GM12878 (cell line): ENCODE data around the gene ELK3. TPM values are rescaled to one million over a fixed set of nuclear protein-coding genes. Genes with fewer than 3 reads are reported as not detected.

Experiments
- ATAC-seq: fragments of 200-7000 bp; cut with Tn5 transposase; 3 replicates; pipeline ENCODE4 v1.9.1; 2020; ENCODE audit warnings: mild to moderate bottlenecking, moderate library complexity
- BruUV-seq: library from RNA; stranded (reverse); fragments of 400-500 nt; replicated peaks from 2 replicates; lab custom pipeline; 2021; lab: Mats Ljungman, UMichigan
- CTCF ChIA-PET: fragments of 300-600 bp; sonication (Branson Sonifier 250); formaldehyde crosslinking; extraction: SDS; loops from one replicate; lab custom pipeline; 2021; ENCODE audit warnings: inconsistent platforms; lab: Yijun Ruan, JAX
- POLR2A ChIA-PET: fragments of 350-600 bp; formaldehyde crosslinking; extraction: SDS; loops from one replicate; lab custom pipeline; 2021; ENCODE audit warnings: inconsistent platforms; lab: Charles Lee
- RAD21 ChIA-PET: fragments of 300-600 bp; sonication (Branson Sonifier 250); formaldehyde crosslinking; loops from one replicate; lab custom pipeline; 2023; ENCODE audit warnings: antibody characterized with exemption; ENCODE audit not compliant: unreplicated experiment; lab: Charles Lee
- SMC1A ChIA-PET: fragments of 300-600 bp; sonication (Branson Sonifier 250); formaldehyde crosslinking; loops from one replicate; lab custom pipeline; 2023; ENCODE audit not compliant: unreplicated experiment, uncharacterized antibody; lab: Charles Lee
- DNase-seq: peaks from one replicate; pipeline ENCODE4 v3.0.0-alpha.2; 2011; ENCODE audit warnings: low read depth, low spot score
- FAIRE-seq: peaks from 3 replicates; lab custom pipeline; 2011; peaks lifted over from hg19 to GRCh38; lab: Jason Lieb, UNC
- H2AFZ ChIP-seq: 2 replicates; pipeline ENCODE4 v1.6.0; 2011; ENCODE audit warnings: low read depth, low read length, control low read depth; ENCODE audit not compliant: control insufficient read depth
- H3K27ac ChIP-seq: 2 replicates; pipeline ENCODE4 v1.5.1; 2011; ENCODE audit warnings: control low read depth; ENCODE audit not compliant: control insufficient read depth, insufficient read depth
- H3K27me3 ChIP-seq, 2 experiments: replicated peaks in 1 of 2; 2 replicates each; pipeline versions ENCODE4 v1.6.0 to v1.6.1; 2011; ENCODE audit warnings: low read length in 1 of 2; ENCODE audit not compliant: control insufficient read depth in 2 of 2, insufficient read depth in 2 of 2
- H3K36me3 ChIP-seq, 2 experiments: 2 replicates each; pipeline ENCODE4 v1.5.1; 2011; ENCODE audit warnings: low read length in 1 of 2; ENCODE audit not compliant: control insufficient read depth in 2 of 2, insufficient read depth in 2 of 2
- H3K4me1 ChIP-seq: 2 replicates; pipeline ENCODE4 v1.6.1; 2011; ENCODE audit warnings: mild to moderate bottlenecking, low read length, moderate library complexity, mixed read lengths; ENCODE audit not compliant: control insufficient read depth, insufficient read depth
- H3K4me2 ChIP-seq: 2 replicates; pipeline ENCODE4 v1.6.0; 2011; ENCODE audit warnings: control low read depth; ENCODE audit not compliant: control insufficient read depth, insufficient read depth
- H3K4me3 ChIP-seq: fragments of 200-600 bp; sonication (generic); 2 replicates; pipeline ENCODE4 v1.5.1; 2016
- H3K79me2 ChIP-seq: 2 replicates; pipeline ENCODE4 v1.6.0; 2011; ENCODE audit warnings: low read length; ENCODE audit not compliant: control insufficient read depth, insufficient read depth
- H3K9ac ChIP-seq: 2 replicates; pipeline ENCODE4 v1.8.0; 2011; ENCODE audit warnings: low read length, control low read depth, mixed read lengths; ENCODE audit not compliant: control insufficient read depth, insufficient read depth
- H3K9me3 ChIP-seq: replicated peaks from 3 replicates; pipeline ENCODE4 v1.5.1; 2011; ENCODE audit warnings: mild to moderate bottlenecking, low read length; ENCODE audit not compliant: control insufficient read depth, insufficient read depth
- H4K20me1 ChIP-seq: 2 replicates; pipeline ENCODE4 v1.6.0; 2011; ENCODE audit not compliant: control insufficient read depth, insufficient read depth
- CHD4 ChIP-seq: fragments of 200-600 bp; sonication (generic); IDR thresholded peaks from 2 replicates; pipeline ENCODE4 v1.6.1; 2016; ENCODE audit warnings: mild to moderate bottlenecking
- ETV6 ChIP-seq, 2 experiments: fragments of 450-650 bp in 1 of 2; IDR thresholded peaks in 1 of 2; conservative IDR thresholded peaks in 1 of 2; 2 replicates each; pipeline ENCODE4 v1.6.1; 2014; ENCODE audit warnings: antibody characterized with exemption in 1 of 2, borderline replicate concordance in 1 of 2, low read depth in 1 of 2, mild to moderate bottlenecking in 1 of 2, moderate library complexity in 1 of 2
- GATAD2B ChIP-seq: fragments of 450-650 bp; conservative IDR thresholded peaks from 2 replicates; pipeline ENCODE4 v1.6.1; 2017; ENCODE audit warnings: low read depth, mild to moderate bottlenecking, moderate library complexity
- JUNB ChIP-seq: IDR thresholded peaks from 2 replicates; pipeline ENCODE4 v1.6.1; 2016; ENCODE audit warnings: antibody characterized with exemption, mild to moderate bottlenecking
- KAT2A ChIP-seq: conservative IDR thresholded peaks from 2 replicates; pipeline ENCODE4 v1.6.1; 2011; ENCODE audit warnings: low read depth, low read length; ENCODE audit not compliant: control insufficient read depth
- MTA2 ChIP-seq: fragments of 450-650 bp; IDR thresholded peaks from 2 replicates; pipeline ENCODE4 v1.6.1; 2016; ENCODE audit warnings: low read depth, mild to moderate bottlenecking, moderate library complexity
- SREBF1 ChIP-seq: IDR thresholded peaks from 2 replicates; pipeline ENCODE4 v1.6.1; 2012; ENCODE audit warnings: mild to moderate bottlenecking, low read length
- TCF7 ChIP-seq: IDR thresholded peaks from 2 replicates; pipeline ENCODE4 v1.6.1; 2014; ENCODE audit warnings: antibody characterized with exemption, borderline replicate concordance
- ZBTB40 ChIP-seq: fragments of 450-650 bp; IDR thresholded peaks from 2 replicates; pipeline ENCODE4 v1.6.1; 2016; ENCODE audit warnings: mild to moderate bottlenecking, moderate library complexity, borderline replicate concordance
- WGBS: methylation state at CpG from one replicate; pipeline ENCODE4 v1.1.6; 2016; ENCODE audit warnings: low lambda C conversion rate; ENCODE audit not compliant: insufficient replicate concordance, insufficient coverage; ENCODE audit errors: missing lambda C conversion rate; 5-methylcytosine and 5-hydroxymethylcytosine counted together
- in situ Hi-C: fragments of 300-500 bp; cut with MboI; formaldehyde crosslinking; loops from 9 replicates; pipeline ENCODE4 v1.14.3; 2018; ENCODE audit warnings: mixed read lengths
- intact Hi-C: fragments of 100-400 bp; cut with micrococcal nuclease; formaldehyde crosslinking; loops from one replicate; pipeline ENCODE4 v1.14.2; 2022; ENCODE audit not compliant: unreplicated experiment
- polyA plus RNA-seq, 11 experiments: library from polyadenylated mRNA; depleted of rRNA in 4 of 11; unstranded in 6 of 11; stranded (reverse) in 5 of 11; fragments of >200 nt; fragmentation: Nextera tagmentation in 4 of 11; fragmentation: Illumina TruSeq in 1 of 11; extraction: Ambion mirVana in 4 of 11; extraction: Trizol in 1 of 11; gene quantifications; 1 replicate in 1 of 11; 2 replicates in 10 of 11; pipeline versions ENCODE4 v1.2.1 to v1.2.3, GENCODE V29; 2011 to 2016; ENCODE audit warnings: inconsistent platforms in 2 of 11, missing spikeins in 2 of 11, low read depth in 1 of 11
- total RNA-seq, 4 experiments: library from RNA; depleted of rRNA in 3 of 4; stranded (reverse); fragments of >200 nt in 3 of 4; fragmentation: Illumina TruSeq in 1 of 4; extraction: Trizol in 1 of 4; gene quantifications; 2 replicates each; pipeline versions ENCODE4 v1.2.1 to v1.2.3, GENCODE V29; 2013 to 2021

The ELK3 gene
- total and polyA plus RNA-seq, 10 of the 15 experiments (the other 5 are each of a cell fraction or from before 2014, with no cell fraction given): 0.37 to 4.8 (median 0.88) TPM

GRCh38 chr12:96263449-96263902 lies 69.3 kb downstream of the ELK3 start:
- Histone ChIP-seq H3K27me3 (no peaks in the 10 kb centered on the region), H3K36me3 (peaks cover 2 to 9% of the 10 kb centered on the region in 2 experiments; a peak in 3 of 4 replicates), H2AFZ (no peak overlapping the region), H3K27ac (no peak overlapping the region), H3K9ac (no peak overlapping the region), H3K79me2 (no peaks in the 10 kb centered on the region), H3K9me3 (no peaks in the 10 kb centered on the region), H3K4me3 (no peak overlapping the region), H3K4me1 (no peaks in the 10 kb centered on the region), H3K4me2 (no peak overlapping the region), H4K20me1 (no peaks in the 10 kb centered on the region)
- RAD21 ChIA-PET: no interaction called here
- no TSS peak for BruUV-seq
- WGBS: 82% methylated on average over 11 of the region's 11 CpGs
- POLR2A ChIA-PET: interaction anchor here (1.0 kb wide), 1 partner anchor 9 kb away, joined by 3 read pairs; no protein-coding TSS in a partner anchor
- intact Hi-C loops (no loop called here), in situ Hi-C loops (no loop called here)
- no peak for TF ChIP-seq KAT2A
- SMC1A ChIA-PET: interaction anchor here (1.0 to 1.6 kb wide), 6 partner anchors 9 to 265 kb away, joined by 3 to 5 read pairs (median 3); no protein-coding TSS in a partner anchor
- FAIRE-seq (no peak), DNase-seq (no peak), ATAC-seq (no peak)
- CTCF ChIA-PET: interaction anchor here (0.5 to 1.7 kb wide), 3 partner anchors 10 to 197 kb away, joined by 3 to 4 read pairs (median 3); no protein-coding TSS in a partner anchor

DNA sequence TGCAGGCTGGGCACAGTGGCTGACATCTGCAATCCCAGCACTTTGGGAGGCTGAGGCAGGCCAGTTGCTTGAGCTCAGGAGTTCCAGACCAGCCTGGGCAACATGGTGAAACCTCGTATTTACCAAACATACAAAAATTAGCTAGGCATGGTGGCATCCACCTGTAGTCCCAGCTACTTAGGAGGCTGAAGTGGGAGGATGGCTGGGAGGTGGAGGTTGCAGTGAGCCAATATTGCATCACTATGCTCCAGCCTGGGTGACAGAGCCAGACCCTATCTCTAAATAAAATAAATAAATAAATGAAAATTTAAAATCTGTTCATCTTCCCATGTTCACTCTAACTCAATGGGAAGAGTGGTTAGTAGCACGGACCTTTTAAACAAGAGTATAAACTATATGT lies 71.2 kb downstream of the ELK3 start:
- peaks cover 2 to 13% of the 10 kb centered on the region in 2 experiments for H3K36me3 ChIP-seq
- intact Hi-C loops: no loop called here
- ATAC-seq (no peak), DNase-seq (no peak), FAIRE-seq (no peak)
- POLR2A ChIA-PET: no interaction called here
- RAD21 ChIA-PET: no interaction called here
- no peak overlapping the region for H3K4me3 ChIP-seq
- TF ChIP-seq ZBTB40 (no peak), SREBF1 (no peak), JUNB (no peak), TCF7 (no peak), GATAD2B (no peak), MTA2 (no peak), ETV6 (conservative IDR thresholded peaks at IDR 0.05 in 1 of 2, IDR thresholded peaks at IDR 0.05 in 1 of 2; ENCODE audit: borderline replicate concordance in 1 of 2, low read depth in 1 of 2) (no peak), CHD4 (no peak)
- SMC1A ChIA-PET: interaction anchor here (1.0 to 1.6 kb wide), 3 partner anchors 15 to 133 kb away, joined by 3 read pairs; no protein-coding TSS in a partner anchor
- H3K4me2 ChIP-seq: no peak overlapping the region
- no peaks in the 10 kb centered on the region for H4K20me1 ChIP-seq
- BruUV-seq: no TSS peak
- no peak overlapping the region for H3K9ac ChIP-seq
- H2AFZ ChIP-seq: no peak overlapping the region
- no peaks in the 10 kb centered on the region for H3K9me3 ChIP-seq
- no peak overlapping the region for H3K27ac ChIP-seq
- WGBS: 99% methylated on average over 2 of the region's 2 CpGs
- no peaks in the 10 kb centered on the region for H3K79me2 ChIP-seq
- in situ Hi-C loops: no loop called here
- CTCF ChIA-PET: interaction anchor here (1.4 kb wide), 1 partner anchor 17 kb away, joined by 3 read pairs; no protein-coding TSS in a partner anchor
- H3K27me3 ChIP-seq: no peaks in the 10 kb centered on the region
- H3K4me1 ChIP-seq: no peaks in the 10 kb centered on the region
